DND-41 (cell line): ENCODE data around the gene IFNK.

Source experiments
- ATAC-seq: fragments of 200-7000 bp; cut with Tn5 transposase; 3 replicates; pipeline ENCODE4 v1.9.1; 2021; ENCODE audit warnings: low read depth; ENCODE audit not compliant: insufficient read depth
- DNase-seq: peaks from one replicate; pipeline ENCODE4 v3.0.0-alpha.2; 2020
- H2AFZ ChIP-seq: 2 replicates; pipeline ENCODE4 v1.6.0; 2012; ENCODE audit warnings: low read depth, low read length
- H3K27ac ChIP-seq: 2 replicates; pipeline ENCODE4 v1.5.1; 2012; ENCODE audit warnings: low read length, inconsistent platforms
- H3K27me3 ChIP-seq: fragments of 200-600 bp; sonication (generic); 2 replicates; pipeline ENCODE4 v1.6.0; 2012; ENCODE audit warnings: low read length, mild to moderate bottlenecking, inconsistent platforms; ENCODE audit not compliant: insufficient read depth, poor library complexity
- H3K36me3 ChIP-seq: 2 replicates; pipeline ENCODE4 v1.5.1; 2012; ENCODE audit warnings: low read length, inconsistent platforms; ENCODE audit not compliant: insufficient read depth
- H3K4me1 ChIP-seq: 2 replicates; pipeline ENCODE4 v1.5.1; 2012; ENCODE audit warnings: mild to moderate bottlenecking, low read length; ENCODE audit not compliant: insufficient read depth
- H3K4me2 ChIP-seq: 2 replicates; pipeline ENCODE4 v1.6.0; 2012; ENCODE audit warnings: mild to moderate bottlenecking, moderate library complexity, low read length, inconsistent platforms; ENCODE audit not compliant: insufficient read depth
- H3K4me3 ChIP-seq, 2 experiments: fragments of 200-600 bp in 1 of 2; shearing (Covaris generic) in 1 of 2; 2 replicates each; pipeline ENCODE4 v1.5.1; 2012 to 2016; ENCODE audit warnings: inconsistent platforms in 2 of 2, low read length in 2 of 2, mild to moderate bottlenecking in 2 of 2, low read depth in 1 of 2, moderate library complexity in 1 of 2
- H3K79me2 ChIP-seq: 2 replicates; pipeline ENCODE4 v1.6.0; 2012; ENCODE audit warnings: low read length, inconsistent platforms; ENCODE audit not compliant: insufficient read depth
- H3K9ac ChIP-seq: 2 replicates; pipeline ENCODE4 v1.6.0; 2012; ENCODE audit warnings: low read depth, mild to moderate bottlenecking, inconsistent platforms, low read length, moderate library complexity
- H3K9me3 ChIP-seq: 2 replicates; pipeline ENCODE4 v1.5.1; 2012; ENCODE audit warnings: low read length, moderate library complexity, mild to moderate bottlenecking, inconsistent platforms; ENCODE audit not compliant: insufficient read depth, severe bottlenecking
- H4K20me1 ChIP-seq: 2 replicates; pipeline ENCODE4 v1.6.0; 2012; ENCODE audit warnings: low read length; ENCODE audit not compliant: insufficient read depth
- CTCF ChIP-seq: IDR thresholded peaks from 2 replicates; pipeline ENCODE4 v1.5.1; 2012; ENCODE audit warnings: borderline replicate concordance, low read length, moderate library complexity, mild to moderate bottlenecking; ENCODE audit not compliant: poor library complexity, severe bottlenecking; ENCODE audit errors: extremely low read depth
- EZH2 ChIP-seq: IDR thresholded peaks from 3 replicates; pipeline ENCODE4 v1.6.1; 2012; ENCODE audit warnings: borderline replicate concordance, low read depth, mild to moderate bottlenecking, moderate library complexity, low read length, inconsistent platforms; ENCODE audit not compliant: severe bottlenecking

The IFNK gene

GRCh38 chr9:27483576-27483975 lies 40.5 kb upstream of the IFNK start:
- H3K4me3 ChIP-seq: no peak overlapping the region
- no peak for ATAC-seq
- no peak overlapping the region for H3K27ac ChIP-seq
- no peak for DNase-seq
- H3K27me3 ChIP-seq: no peaks in the 10 kb centered on the region
- H3K36me3 ChIP-seq: no peaks in the 10 kb centered on the region
- no peak for TF ChIP-seq EZH2
- no peak for TF ChIP-seq CTCF
- H3K4me1 ChIP-seq: no peaks in the 10 kb centered on the region
- H3K79me2 ChIP-seq: no peaks in the 10 kb centered on the region
- no peaks in the 10 kb centered on the region for H4K20me1 ChIP-seq
- no peak overlapping the region for H2AFZ ChIP-seq
- H3K9me3 ChIP-seq: no peaks in the 10 kb centered on the region
- no peak overlapping the region for H3K9ac ChIP-seq
- H3K4me2 ChIP-seq: no peak overlapping the region

GRCh38 chr9:27485158-27485557 lies 38.9 kb upstream of the IFNK start:
- Histone ChIP-seq H3K4me3 (no peak overlapping the region), H3K27me3 (no peaks in the 10 kb centered on the region), H3K9me3 (no peaks in the 10 kb centered on the region), H3K4me1 (no peaks in the 10 kb centered on the region), H3K9ac (no peak overlapping the region), H4K20me1 (no peaks in the 10 kb centered on the region), H3K79me2 (no peaks in the 10 kb centered on the region), H2AFZ (no peak overlapping the region), H3K4me2 (no peak overlapping the region), H3K27ac (no peak overlapping the region), H3K36me3 (no peaks in the 10 kb centered on the region)
- no peak for TF ChIP-seq EZH2
- DNase-seq (no peak), ATAC-seq (no peak)

- H3K79me2 ChIP-seq: no peaks in the 10 kb centered on the region
- no peaks in the 10 kb centered on the region for H3K4me1 ChIP-seq
- no peak overlapping the region for H2AFZ ChIP-seq
- ATAC-seq: no peak
- TF ChIP-seq EZH2: no peak
- TF ChIP-seq CTCF: no peak
- DNase-seq: no peak
- H4K20me1 ChIP-seq: no peaks in the 10 kb centered on the region
- no peak overlapping the region for H3K4me2 ChIP-seq
- no peaks in the 10 kb centered on the region for H3K9me3 ChIP-seq
- H3K4me3 ChIP-seq: no peak overlapping the region
- no peaks in the 10 kb centered on the region for H3K36me3 ChIP-seq
- H3K27ac ChIP-seq: no peak overlapping the region
- H3K9ac ChIP-seq: no peak overlapping the region
- H3K27me3 ChIP-seq: no peaks in the 10 kb centered on the region
Observed at GRCh38 chr9:27487128-27487640, 36.9 kb upstream of the IFNK start.

GRCh38 chr9:27487927-27488326 lies 36.2 kb upstream of the IFNK start:
- H3K27ac ChIP-seq: no peak overlapping the region
- H3K27me3 ChIP-seq: no peaks in the 10 kb centered on the region
- no peak overlapping the region for H3K9ac ChIP-seq
- no peaks in the 10 kb centered on the region for H4K20me1 ChIP-seq
- H3K79me2 ChIP-seq: no peaks in the 10 kb centered on the region
- DNase-seq (no peak), ATAC-seq (no peak)
- no peaks in the 10 kb centered on the region for H3K4me1 ChIP-seq
- no peak overlapping the region for H3K4me2 ChIP-seq
- no peak overlapping the region for H2AFZ ChIP-seq
- no peak overlapping the region for H3K4me3 ChIP-seq
- no peaks in the 10 kb centered on the region for H3K36me3 ChIP-seq
- no peak for TF ChIP-seq EZH2
- no peak for TF ChIP-seq CTCF
- H3K9me3 ChIP-seq: no peaks in the 10 kb centered on the region
